Endothelial cell (in vitro differentiated cells): ENCODE data around the gene NDUFB10. TPM values are rescaled to one million over a fixed set of nuclear protein-coding genes. Genes with fewer than 3 reads are reported as not detected.

Source experiments
- DNase-seq: peaks from one replicate; pipeline ENCODE4 v3.0.0; 2021; ENCODE audit warnings: low spot score
- H3K27ac Mint-ChIP-seq: one replicate; pipeline ENCODE4 v1.8.0; 2021; ENCODE audit warnings: mixed read lengths, inconsistent platforms; ENCODE audit not compliant: unreplicated experiment
- H3K27me3 Mint-ChIP-seq: one replicate; pipeline ENCODE4 v1.8.0; 2021; ENCODE audit warnings: mild to moderate bottlenecking, moderate library complexity, mixed read lengths, inconsistent platforms; ENCODE audit not compliant: unreplicated experiment
- H3K36me3 Mint-ChIP-seq: one replicate; pipeline ENCODE4 v1.8.0; 2021; ENCODE audit warnings: mild to moderate bottlenecking, low read depth, mixed read lengths, inconsistent platforms; ENCODE audit not compliant: unreplicated experiment
- H3K4me1 Mint-ChIP-seq: one replicate; pipeline ENCODE4 v1.8.0; 2021; ENCODE audit warnings: mild to moderate bottlenecking, mixed read lengths, inconsistent platforms; ENCODE audit not compliant: unreplicated experiment
- H3K4me3 Mint-ChIP-seq: one replicate; pipeline ENCODE4 v1.8.0; 2021; ENCODE audit warnings: mild to moderate bottlenecking, mixed read lengths, inconsistent platforms; ENCODE audit not compliant: unreplicated experiment
- H3K9me3 Mint-ChIP-seq: one replicate; pipeline ENCODE4 v1.8.0; 2021; ENCODE audit warnings: mixed read lengths, inconsistent platforms; ENCODE audit not compliant: unreplicated experiment
- total RNA-seq: library from RNA; stranded (reverse); fragmentation: NEBNext Ultra II Directional; extraction: Animal tissue kit (Norgen Biotek cat#: 25700); gene quantifications from one replicate; pipeline ENCODE4 v1.2.1, GENCODE V29; 2021; ENCODE audit not compliant: unreplicated experiment
- TF ChIP-seq, protein P1 (sequence below): fragments of 200-600 bp; sonication (generic); IDR thresholded peaks from one replicate; pipeline ENCODE4 v1.5.0; 2021; ENCODE audit warnings: antibody characterized with exemption; ENCODE audit not compliant: unreplicated experiment

Gene NDUFB10
- total RNA-seq, 1 donor from 2014 or later = 122 TPM

DNA sequence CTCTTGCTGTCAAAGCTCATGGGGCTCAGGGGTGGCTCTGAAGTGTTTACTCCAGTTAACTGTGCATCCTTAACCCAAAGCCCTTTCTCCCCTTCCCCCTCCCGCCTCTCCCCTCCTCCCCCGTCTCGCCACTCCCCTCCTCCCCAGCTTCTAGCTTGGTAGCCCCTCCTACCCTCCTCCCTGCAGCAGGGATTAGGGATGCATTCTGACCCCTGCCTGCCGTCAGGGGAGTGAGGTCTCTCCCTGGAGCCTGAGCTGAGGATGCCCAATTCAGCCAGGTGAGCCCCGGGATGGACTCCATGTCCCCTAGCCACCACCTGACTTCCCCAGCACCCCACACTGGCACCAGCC is 42.7 kb upstream of the NDUFB10 start:
- Mint-ChIP-seq H3K4me1 (peaks cover 16% of the 10 kb centered on the region), H3K27me3 (peaks cover 30% of the 10 kb centered on the region)

DNA sequence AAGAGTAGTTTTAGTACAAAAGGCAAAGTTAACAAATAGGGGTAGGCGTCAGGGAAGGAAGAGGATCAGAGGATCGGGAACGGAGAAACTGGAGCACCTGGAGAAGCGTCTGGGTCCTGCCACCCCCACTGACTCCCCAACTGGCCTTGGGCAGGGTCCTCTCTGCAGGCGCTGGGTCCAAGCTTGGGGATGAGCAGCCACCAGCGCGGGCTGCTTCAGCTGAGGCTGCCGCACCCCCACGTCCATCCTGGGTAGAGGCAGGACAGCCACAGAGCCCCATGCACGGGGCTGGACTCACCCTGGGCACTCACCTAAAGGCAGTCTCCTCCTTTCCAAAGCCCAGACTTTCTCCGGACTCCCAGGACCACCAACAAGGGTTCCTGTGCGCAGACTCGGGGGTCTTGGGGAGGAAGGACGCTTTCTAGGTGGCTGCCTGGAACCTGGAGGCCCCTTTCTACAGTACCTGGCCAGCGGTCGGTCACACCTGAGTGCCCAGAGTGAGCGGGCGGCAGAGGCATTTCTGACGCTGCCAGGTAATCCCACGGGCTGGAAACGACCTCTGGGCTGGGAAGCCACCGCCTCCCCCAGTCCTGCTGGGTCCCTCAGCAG is 42.2 kb upstream of the NDUFB10 start:
- Mint-ChIP-seq H3K36me3 (peaks cover 5% of the 10 kb centered on the region), H3K4me1 (peaks cover 16% of the 10 kb centered on the region), H3K4me3 (no peak overlapping the region), H3K27me3 (peaks cover 30% of the 10 kb centered on the region), H3K9me3 (no peaks in the 10 kb centered on the region), H3K27ac (no peak overlapping the region)
- TF ChIP-seq, protein P1, sequence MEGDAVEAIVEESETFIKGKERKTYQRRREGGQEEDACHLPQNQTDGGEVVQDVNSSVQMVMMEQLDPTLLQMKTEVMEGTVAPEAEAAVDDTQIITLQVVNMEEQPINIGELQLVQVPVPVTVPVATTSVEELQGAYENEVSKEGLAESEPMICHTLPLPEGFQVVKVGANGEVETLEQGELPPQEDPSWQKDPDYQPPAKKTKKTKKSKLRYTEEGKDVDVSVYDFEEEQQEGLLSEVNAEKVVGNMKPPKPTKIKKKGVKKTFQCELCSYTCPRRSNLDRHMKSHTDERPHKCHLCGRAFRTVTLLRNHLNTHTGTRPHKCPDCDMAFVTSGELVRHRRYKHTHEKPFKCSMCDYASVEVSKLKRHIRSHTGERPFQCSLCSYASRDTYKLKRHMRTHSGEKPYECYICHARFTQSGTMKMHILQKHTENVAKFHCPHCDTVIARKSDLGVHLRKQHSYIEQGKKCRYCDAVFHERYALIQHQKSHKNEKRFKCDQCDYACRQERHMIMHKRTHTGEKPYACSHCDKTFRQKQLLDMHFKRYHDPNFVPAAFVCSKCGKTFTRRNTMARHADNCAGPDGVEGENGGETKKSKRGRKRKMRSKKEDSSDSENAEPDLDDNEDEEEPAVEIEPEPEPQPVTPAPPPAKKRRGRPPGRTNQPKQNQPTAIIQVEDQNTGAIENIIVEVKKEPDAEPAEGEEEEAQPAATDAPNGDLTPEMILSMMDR = no peak
- no peak for DNase-seq

More for the DNA sequence above, 42.7 kb upstream of the NDUFB10 start:
- no peaks in the 10 kb centered on the region for H3K9me3 Mint-ChIP-seq
- TF ChIP-seq, protein P1 = no peak
- no peak for DNase-seq
- no peak overlapping the region for H3K4me3 Mint-ChIP-seq
- peaks cover 5% of the 10 kb centered on the region for H3K36me3 Mint-ChIP-seq
- no peak overlapping the region for H3K27ac Mint-ChIP-seq

DNA sequence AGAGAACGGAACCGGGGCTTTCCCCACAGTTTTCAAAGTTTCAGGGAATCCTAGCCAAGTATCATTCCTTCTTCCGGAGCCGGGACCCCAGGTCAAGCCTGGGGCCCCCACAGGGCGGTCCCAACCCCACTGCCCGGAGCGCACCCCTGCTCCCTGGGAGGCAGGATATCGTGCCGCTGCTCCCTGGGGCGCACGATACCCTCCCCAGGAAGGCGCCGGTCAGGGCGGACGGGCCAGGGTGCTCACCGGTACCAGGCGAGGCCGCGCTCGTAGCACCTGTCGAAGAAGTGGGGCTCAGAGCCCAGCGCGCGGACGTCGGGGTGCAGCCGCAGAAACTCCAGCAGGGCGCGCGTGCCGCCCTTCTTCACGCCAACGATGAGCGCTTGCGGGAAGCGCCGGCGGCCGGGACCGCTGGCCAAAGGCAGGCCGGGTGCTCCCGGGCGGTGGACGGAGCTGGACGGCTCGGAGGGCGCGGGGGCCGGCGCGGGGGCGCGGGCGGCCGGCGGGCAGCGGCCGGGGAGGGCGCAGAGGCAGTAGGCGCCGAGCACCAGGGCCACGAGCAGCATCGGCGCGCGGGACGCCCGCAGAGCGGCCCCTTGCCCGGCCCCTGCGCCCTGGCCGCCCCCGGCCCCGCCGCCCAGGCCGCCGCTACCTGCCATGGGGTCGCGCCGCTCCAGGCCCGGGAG is 41.5 kb upstream of the NDUFB10 start:
- no peak for DNase-seq
- H3K36me3 Mint-ChIP-seq = peaks cover 5% of the 10 kb centered on the region
- H3K4me3 Mint-ChIP-seq = no peak overlapping the region
- peaks cover 16% of the 10 kb centered on the region for H3K4me1 Mint-ChIP-seq
- H3K9me3 Mint-ChIP-seq = no peaks in the 10 kb centered on the region
- peaks cover 29% of the 10 kb centered on the region for H3K27me3 Mint-ChIP-seq
- H3K27ac Mint-ChIP-seq = no peak overlapping the region
- TF ChIP-seq, protein P1 = no peak

DNA sequence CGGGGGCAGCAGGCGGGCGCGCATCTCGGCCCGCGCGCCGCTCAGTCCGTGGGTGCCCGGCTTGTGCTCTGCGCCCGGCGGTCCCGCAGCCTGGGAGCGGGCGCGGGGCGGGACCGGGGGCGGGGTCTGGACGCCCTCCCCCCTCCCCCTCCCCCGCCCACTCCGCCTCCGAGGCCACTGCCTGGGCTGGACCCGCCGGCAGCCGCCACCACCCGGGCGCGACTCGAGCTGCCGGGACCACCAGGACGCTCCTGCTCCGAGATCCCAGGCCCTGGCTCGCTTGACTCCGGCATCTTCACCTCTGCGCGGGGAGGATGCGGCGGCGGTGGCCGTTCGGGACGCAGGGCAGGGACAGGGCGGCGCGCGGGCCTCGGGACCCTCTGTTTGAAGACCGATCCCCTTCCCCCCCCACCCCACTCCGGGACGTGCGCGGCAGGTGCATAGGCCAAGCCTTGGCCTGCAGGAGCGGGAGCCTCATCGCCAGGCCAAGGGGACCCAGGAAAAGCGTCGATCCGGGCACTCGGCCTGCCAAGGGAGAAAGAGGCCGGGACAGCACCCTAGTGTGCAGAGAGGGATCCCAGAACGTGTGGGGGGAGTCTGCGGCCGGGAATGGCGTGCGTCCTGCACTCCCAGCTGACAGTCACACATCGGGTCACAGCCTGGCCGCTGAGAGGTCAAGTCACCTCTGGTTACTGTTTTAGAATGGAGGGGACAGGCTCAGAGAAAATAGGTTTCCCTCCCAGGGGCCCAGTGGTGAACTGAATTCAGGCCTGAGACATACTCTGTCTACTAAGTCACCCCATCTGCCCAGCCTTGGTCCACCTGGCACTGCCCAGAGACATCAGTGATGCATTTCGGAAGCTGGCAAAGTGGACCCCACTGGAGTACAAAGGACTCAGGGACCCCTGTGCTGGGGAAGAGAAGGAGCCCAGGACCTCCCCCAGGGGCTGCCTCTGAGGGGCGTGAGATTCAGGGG is 40.7 kb upstream of the NDUFB10 start, which contains the start of gene HS3ST6:
HS3ST6 (minus strand) TSS at position 65 of the 976 bp plus-strand sequence. CDS start 92 bp downstream, outside the sequence.
- H3K4me1 Mint-ChIP-seq = peaks cover 16% of the 10 kb centered on the region
- no peak within 1 kb of the TSS for H3K27ac Mint-ChIP-seq
- H3K36me3 Mint-ChIP-seq = peaks cover 5% of the 10 kb centered on the region
- H3K4me3 Mint-ChIP-seq = no peak within 1 kb of the TSS
- H3K9me3 Mint-ChIP-seq = no peaks in the 10 kb centered on the region
- peaks cover 31% of the 10 kb centered on the region for H3K27me3 Mint-ChIP-seq
- TF ChIP-seq, protein P1 = no peak
- no peak for DNase-seq
